D721Med (cell line): ENCODE data around the gene TRAF3.

Experiments used
- DNase-seq: peaks from one replicate; pipeline ENCODE4 v3.0.0; 2011; ENCODE audit warnings: low spot score; ENCODE audit not compliant: insufficient read length
- FAIRE-seq: peaks from 2 replicates; lab custom pipeline; 2011; peaks lifted over from hg19 to GRCh38; lab: Jason Lieb, UNC
- CTCF ChIP-seq: IDR thresholded peaks from 2 replicates; pipeline ENCODE4 v1.5.1; 2012; ENCODE audit warnings: mild to moderate bottlenecking, control low read depth; ENCODE audit not compliant: insufficient read depth; ENCODE audit errors: missing control alignments

The TRAF3 gene

GRCh38 chr14:102811971-102812370 is 34.7 kb downstream of the TRAF3 start:
- FAIRE-seq, result no peak
- DNase-seq, result no peak
- TF ChIP-seq CTCF, result no peak

- no peak for TF ChIP-seq CTCF
- no peak for FAIRE-seq
- no peak for DNase-seq
Observed at GRCh38 chr14:102813691-102814090, 36.4 kb downstream of the TRAF3 start.

- no peak for TF ChIP-seq CTCF
- DNase-seq (no peak), FAIRE-seq (no peak)
Observed at GRCh38 chr14:102817318-102817717, 40.1 kb downstream of the TRAF3 start.

GRCh38 chr14:102817942-102818940 is 41.0 kb downstream of the TRAF3 start:
- no peak for TF ChIP-seq CTCF
- DNase-seq (no peak), FAIRE-seq (no peak)

- DNase-seq (no peak), FAIRE-seq (no peak)
- no peak for TF ChIP-seq CTCF
Observed at GRCh38 chr14:102819176-102819628, 42.0 kb downstream of the TRAF3 start.

GRCh38 chr14:102819747-102820330 is 42.6 kb downstream of the TRAF3 start:
- no peak for FAIRE-seq
- no peak for TF ChIP-seq CTCF
- no peak for DNase-seq
